Caco-2 (cell line): ENCODE measurements around the gene MACROD1. TPM values are rescaled to one million over a fixed set of nuclear protein-coding genes. Genes with fewer than 3 reads are reported as not detected.

Experiments used
- BruUV-seq: library from RNA; stranded (reverse); fragments of 400-500 nt; replicated peaks from 2 replicates; lab custom pipeline; 2021; lab: Mats Ljungman, UMichigan
- CTCF ChIA-PET: fragments of 300-600 bp; sonication (Branson Sonifier 250); formaldehyde crosslinking; loops from one replicate; lab custom pipeline; 2022; ENCODE audit warnings: antibody characterized with exemption; lab: Charles Lee
- POLR2A ChIA-PET: fragments of 300-600 bp; sonication (Branson Sonifier 250); formaldehyde crosslinking; loops from one replicate; lab custom pipeline; 2022; ENCODE audit warnings: antibody characterized with exemption; lab: Charles Lee
- DNase-seq, 2 experiments: peaks; one replicate each; pipeline versions ENCODE4 v3.0.0 to v3.0.0-alpha.2; 2020 to 2022
- H3K27me3 ChIP-seq: replicated peaks from 2 replicates; pipeline ENCODE4 v1.6.0; 2011; ENCODE audit warnings: low read length; ENCODE audit not compliant: control insufficient read depth, insufficient read depth
- H3K36me3 ChIP-seq: 2 replicates; pipeline ENCODE4 v1.5.1; 2011; ENCODE audit warnings: low read length; ENCODE audit not compliant: control insufficient read depth, insufficient read depth
- H3K4me1 ChIP-seq: fragments of 250-450 bp; sonication (Bioruptor Pico); 2 replicates; pipeline ENCODE4 v1.5.1; 2020; ENCODE audit warnings: mild to moderate bottlenecking
- H3K4me3 ChIP-seq: 2 replicates; pipeline ENCODE4 v1.5.1; 2011; ENCODE audit warnings: low read depth, mild to moderate bottlenecking, control low read depth, low read length
- H3K9me3 ChIP-seq: fragments of 250-450 bp; sonication (Bioruptor Pico); 2 replicates; pipeline ENCODE4 v1.5.1; 2020; ENCODE audit warnings: mild to moderate bottlenecking, moderate library complexity
- H3K27ac Mint-ChIP-seq: one replicate; pipeline ENCODE4 v1.8.0; 2022; ENCODE audit warnings: mixed read lengths; ENCODE audit not compliant: unreplicated experiment
- H3K27me3 Mint-ChIP-seq: one replicate; pipeline ENCODE4 v1.8.0; 2022; ENCODE audit warnings: mixed read lengths; ENCODE audit not compliant: insufficient read depth, unreplicated experiment
- H3K36me3 Mint-ChIP-seq: one replicate; pipeline ENCODE4 v1.8.0; 2022; ENCODE audit warnings: mild to moderate bottlenecking, mixed read lengths; ENCODE audit not compliant: insufficient read depth, unreplicated experiment
- H3K4me1 Mint-ChIP-seq: one replicate; pipeline ENCODE4 v1.8.0; 2022; ENCODE audit warnings: low read depth, mixed read lengths; ENCODE audit not compliant: unreplicated experiment
- H3K4me3 Mint-ChIP-seq: one replicate; pipeline ENCODE4 v1.8.0; 2022; ENCODE audit warnings: mild to moderate bottlenecking, moderate library complexity, mixed read lengths; ENCODE audit not compliant: unreplicated experiment
- H3K9me3 Mint-ChIP-seq: one replicate; pipeline ENCODE4 v1.8.0; 2022; ENCODE audit warnings: mixed read lengths; ENCODE audit not compliant: unreplicated experiment
- intact Hi-C: fragments of 100-400 bp; cut with micrococcal nuclease; formaldehyde crosslinking; loops from one replicate; pipeline ENCODE4 v1.10.0; 2022; ENCODE audit not compliant: unreplicated experiment
- total RNA-seq: library from RNA; stranded (reverse); gene quantifications from 2 replicates; pipeline ENCODE4 v1.2.3, GENCODE V29; 2022
- TF ChIP-seq, protein P1 (sequence below), 2 experiments: fragments of 200-600 bp in 1 of 2; IDR thresholded peaks; 1 replicate in 1 of 2; 2 replicates in 1 of 2; pipeline versions ENCODE4 v1.5.1 to v1.8.0; 2011 to 2022; ENCODE audit warnings: antibody characterized with exemption in 1 of 2, control low read depth in 1 of 2, inconsistent platforms in 1 of 2, low read depth in 1 of 2, low read length in 1 of 2, mild to moderate bottlenecking in 1 of 2, moderate library complexity in 1 of 2; ENCODE audit not compliant: insufficient read depth in 1 of 2, severe bottlenecking in 1 of 2, unreplicated experiment in 1 of 2

MACROD1 gene
- total RNA-seq, 1 experiment from 2014 or later, result 29.6 TPM

DNA sequence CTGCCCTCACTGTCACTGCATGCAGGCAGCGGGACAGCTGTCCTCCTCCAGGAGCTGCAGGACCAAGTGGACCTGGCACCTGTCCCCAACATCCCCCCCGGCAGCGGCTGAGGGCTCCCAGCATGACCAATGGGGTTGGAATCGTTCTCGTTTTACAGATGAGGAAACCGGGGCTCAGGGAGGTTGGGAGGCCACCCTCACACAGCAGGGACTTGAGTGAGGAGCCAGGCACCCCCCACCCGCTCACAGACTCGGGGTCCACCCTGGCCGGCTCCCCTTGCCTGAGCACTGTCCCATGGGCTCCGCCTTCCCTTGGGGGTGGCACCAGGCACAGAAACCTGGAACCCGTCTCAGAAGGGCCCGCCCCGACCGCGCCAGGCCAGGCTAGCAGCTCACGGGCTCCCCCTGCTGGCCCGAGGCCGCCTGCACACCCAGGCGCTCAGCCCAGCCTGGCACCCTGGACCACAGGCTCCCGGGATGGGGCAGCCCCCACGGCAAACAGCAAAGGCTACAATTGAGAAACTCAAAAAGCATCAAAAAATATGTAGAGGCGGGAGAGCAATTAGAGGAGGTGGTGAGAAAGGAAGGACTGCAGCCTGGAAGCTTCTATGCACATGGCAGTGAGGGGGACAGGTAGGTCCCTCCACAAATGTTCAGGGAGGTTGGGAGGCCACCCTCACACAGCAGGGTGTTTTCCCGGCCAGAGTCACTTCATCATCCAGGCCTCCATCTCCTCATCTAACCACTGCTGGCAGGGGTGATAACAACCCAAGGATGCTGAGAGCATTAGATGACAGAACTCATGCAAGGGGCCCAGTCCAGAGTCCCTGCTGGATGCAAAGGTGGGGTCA is 12.8 kb downstream of the MACROD1 start:
- Mint-ChIP-seq H3K36me3 (peaks cover 17% of the 10 kb centered on the region), H3K4me3 (no peak overlapping the region), H3K4me1 (peaks cover 11% of the 10 kb centered on the region), H3K27me3 (no peaks in the 10 kb centered on the region), H3K9me3 (no peaks in the 10 kb centered on the region), H3K27ac (no peak overlapping the region)
- no peaks in the 10 kb centered on the region for H3K4me1 ChIP-seq
- CTCF ChIA-PET, result interaction anchor here (0.5 to 1.1 kb wide), 8 partner anchors 11 to 315 kb away, joined by 3 to 4 read pairs (median 3); partner anchors contain the start of gene MACROD1
- H3K9me3 ChIP-seq, result no peaks in the 10 kb centered on the region
- no peak overlapping the region for H3K4me3 ChIP-seq
- POLR2A ChIA-PET, result no interaction called here
- no peaks in the 10 kb centered on the region for H3K36me3 ChIP-seq
- intact Hi-C loops, result loop anchor here (1.0 kb wide), 1 partner anchor 113 kb away; no protein-coding TSS in a partner anchor
- DNase-seq, result peak in 1 of 2 experiments; percentile 82
- BruUV-seq, result no TSS peak
- no peaks in the 10 kb centered on the region for H3K27me3 ChIP-seq
- TF ChIP-seq, protein P1, sequence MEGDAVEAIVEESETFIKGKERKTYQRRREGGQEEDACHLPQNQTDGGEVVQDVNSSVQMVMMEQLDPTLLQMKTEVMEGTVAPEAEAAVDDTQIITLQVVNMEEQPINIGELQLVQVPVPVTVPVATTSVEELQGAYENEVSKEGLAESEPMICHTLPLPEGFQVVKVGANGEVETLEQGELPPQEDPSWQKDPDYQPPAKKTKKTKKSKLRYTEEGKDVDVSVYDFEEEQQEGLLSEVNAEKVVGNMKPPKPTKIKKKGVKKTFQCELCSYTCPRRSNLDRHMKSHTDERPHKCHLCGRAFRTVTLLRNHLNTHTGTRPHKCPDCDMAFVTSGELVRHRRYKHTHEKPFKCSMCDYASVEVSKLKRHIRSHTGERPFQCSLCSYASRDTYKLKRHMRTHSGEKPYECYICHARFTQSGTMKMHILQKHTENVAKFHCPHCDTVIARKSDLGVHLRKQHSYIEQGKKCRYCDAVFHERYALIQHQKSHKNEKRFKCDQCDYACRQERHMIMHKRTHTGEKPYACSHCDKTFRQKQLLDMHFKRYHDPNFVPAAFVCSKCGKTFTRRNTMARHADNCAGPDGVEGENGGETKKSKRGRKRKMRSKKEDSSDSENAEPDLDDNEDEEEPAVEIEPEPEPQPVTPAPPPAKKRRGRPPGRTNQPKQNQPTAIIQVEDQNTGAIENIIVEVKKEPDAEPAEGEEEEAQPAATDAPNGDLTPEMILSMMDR (IDR thresholded peaks at IDR 0.05; ENCODE audit: insufficient read depth in 1 of 2, low read depth in 1 of 2, low read length in 1 of 2, severe bottlenecking in 1 of 2, unreplicated experiment in 1 of 2), result peak; percentile 98 to 99

DNA sequence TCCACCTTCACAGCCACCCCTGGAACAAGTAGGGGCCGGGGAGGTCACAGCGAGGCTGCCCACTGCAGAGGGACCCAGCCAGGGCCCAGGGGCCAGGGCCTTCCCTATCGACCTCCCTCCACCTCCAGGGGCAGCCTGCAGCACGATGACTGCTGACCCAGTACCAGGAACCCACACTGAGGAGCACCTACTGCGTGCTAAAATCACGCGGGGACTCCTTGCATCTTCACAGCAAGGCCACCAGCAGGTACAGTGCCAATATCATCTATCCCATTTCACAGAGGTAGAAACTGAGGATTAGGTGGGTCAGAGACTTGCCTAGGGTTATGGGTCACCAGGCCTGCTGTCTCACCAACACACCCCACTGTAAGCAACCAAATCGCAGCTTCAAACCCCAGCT is 14.6 kb downstream of the MACROD1 start:
- H3K9me3 ChIP-seq, result no peaks in the 10 kb centered on the region
- peaks cover 8% of the 10 kb centered on the region for H3K4me1 Mint-ChIP-seq
- peaks cover 17% of the 10 kb centered on the region for H3K36me3 Mint-ChIP-seq
- no peaks in the 10 kb centered on the region for H3K27me3 ChIP-seq
- H3K4me1 ChIP-seq, result no peaks in the 10 kb centered on the region
- no peak for DNase-seq
- H3K27ac Mint-ChIP-seq, result no peak overlapping the region
- no peaks in the 10 kb centered on the region; the same call in 1 of the 2 replicates for H3K36me3 ChIP-seq
- BruUV-seq, result no TSS peak
- no peaks in the 10 kb centered on the region for H3K27me3 Mint-ChIP-seq
- no peak overlapping the region for H3K4me3 ChIP-seq
- no peak overlapping the region for H3K4me3 Mint-ChIP-seq
- TF ChIP-seq, protein P1 (IDR thresholded peaks at IDR 0.05; ENCODE audit: insufficient read depth in 1 of 2, low read depth in 1 of 2, low read length in 1 of 2, severe bottlenecking in 1 of 2, unreplicated experiment in 1 of 2), result no peak
- ChIA-PET POLR2A (no interaction called here), CTCF (interaction anchor here (0.6 to 1.3 kb wide), 2 partner anchors 66 to 234 kb away, joined by 3 to 4 read pairs; partner anchors contain the start of gene RCOR2)
- intact Hi-C loops, result no loop called here
- no peaks in the 10 kb centered on the region for H3K9me3 Mint-ChIP-seq

DNA sequence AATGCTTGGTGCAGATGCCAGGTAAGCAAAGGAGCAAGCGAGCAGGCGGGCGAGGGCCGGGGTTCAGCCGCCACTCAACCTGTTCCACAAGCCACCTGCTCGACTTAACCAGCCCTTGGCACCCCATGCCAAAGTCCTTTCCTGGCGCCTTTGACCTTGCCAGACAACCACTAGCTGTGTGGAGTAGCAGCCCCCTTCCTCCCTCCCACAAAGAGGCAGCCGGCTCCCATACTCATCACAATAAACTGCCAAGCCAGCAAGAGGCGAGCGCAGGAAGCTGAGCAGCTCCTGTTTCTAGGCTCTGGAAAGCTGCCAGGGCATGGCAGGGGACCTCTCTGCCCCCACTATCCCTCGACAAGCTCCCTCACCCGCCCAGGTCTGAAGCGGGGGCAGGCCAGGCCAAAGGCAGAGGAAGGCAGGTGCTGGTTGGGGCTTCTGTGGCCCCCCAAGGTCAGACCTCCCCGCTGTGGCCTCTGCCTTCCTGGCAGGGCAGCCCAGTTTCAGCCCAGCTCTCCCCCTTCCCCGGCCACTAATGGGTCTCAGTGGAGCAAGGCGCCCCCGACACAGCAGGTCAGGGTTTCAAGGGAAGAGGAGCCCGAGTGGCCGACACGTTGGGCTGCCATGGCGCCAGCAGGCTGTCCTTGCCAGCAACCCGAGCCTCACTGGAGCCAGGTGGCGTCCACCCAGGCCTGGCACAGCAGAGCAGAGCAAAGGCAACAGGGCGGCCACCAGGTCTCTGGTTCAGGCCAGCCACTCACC is 15.3 kb downstream of the MACROD1 start:
- Histone ChIP-seq H3K4me1 (no peaks in the 10 kb centered on the region), H3K4me3 (no peak overlapping the region), H3K9me3 (no peaks in the 10 kb centered on the region), H3K27me3 (no peaks in the 10 kb centered on the region), H3K36me3 (no peaks in the 10 kb centered on the region; the same call in 1 of the 2 replicates)
- no peak overlapping the region for H3K4me3 Mint-ChIP-seq
- DNase-seq, result no peak
- BruUV-seq, result no TSS peak
- no peaks in the 10 kb centered on the region for H3K9me3 Mint-ChIP-seq
- H3K4me1 Mint-ChIP-seq, result peaks cover 8% of the 10 kb centered on the region
- CTCF ChIA-PET, result interaction anchor here (0.6 to 1.9 kb wide), 4 partner anchors 11 to 234 kb away, joined by 3 to 6 read pairs (median 4); partner anchors contain the start of genes RCOR2 and STIP1
- TF ChIP-seq, protein P1 (IDR thresholded peaks at IDR 0.05; ENCODE audit: insufficient read depth in 1 of 2, low read depth in 1 of 2, low read length in 1 of 2, severe bottlenecking in 1 of 2, unreplicated experiment in 1 of 2), result no peak
- peaks cover 17% of the 10 kb centered on the region for H3K36me3 Mint-ChIP-seq
- H3K27ac Mint-ChIP-seq, result no peak overlapping the region
- POLR2A ChIA-PET, result no interaction called here
- intact Hi-C loops, result no loop called here
- no peaks in the 10 kb centered on the region for H3K27me3 Mint-ChIP-seq
